Tibial artery (tissue), 4 donors: ENCODE results near the gene ECPAS.

Experiments
- DNase-seq, 2 donors: peaks; one replicate each; pipeline ENCODE4 v3.0.0-alpha.2; 2019
- H3K27ac ChIP-seq, 2 donors: fragments of 200-600 bp; sonication (generic) in 1 of 2; 1 replicate in 1 of 2; 2 replicates in 1 of 2; pipeline ENCODE4 v1.5.1; 2018 to 2019; ENCODE audit warnings: mild to moderate bottlenecking in 1 of 2
- H3K27me3 ChIP-seq, 2 donors: fragments of 200-600 bp; sonication (generic) in 1 of 2; one replicate each; pipeline versions ENCODE4 v1.5.1 to v1.6.0; 2016 to 2019
- H3K36me3 ChIP-seq, 3 donors: fragments of 200-600 bp; sonication (generic) in 2 of 3; one replicate each; pipeline ENCODE4 v1.5.1; 2016 to 2019; ENCODE audit warnings: mild to moderate bottlenecking in 2 of 3
- H3K4me1 ChIP-seq, 4 donors: fragments of 200-600 bp; sonication (generic) in 2 of 4; 1 replicate in 3 of 4; 2 replicates in 1 of 4; pipeline ENCODE4 v1.5.1; 2016 to 2019
- H3K4me3 ChIP-seq, 2 donors: fragments of 200-600 bp; sonication (generic) in 1 of 2; 1 replicate in 1 of 2; 2 replicates in 1 of 2; pipeline ENCODE4 v1.5.1; 2018 to 2019; ENCODE audit warnings: mild to moderate bottlenecking in 2 of 2
- H3K9me3 ChIP-seq, 3 donors: fragments of 200-600 bp; sonication (generic) in 1 of 3; one replicate each; pipeline ENCODE4 v1.5.1; 2016 to 2019
- intact Hi-C: fragments of 100-400 bp; cut with DNase I; formaldehyde crosslinking; loops from one replicate; pipeline ENCODE4 v1.15.0; 2023; ENCODE audit warnings: low total_unique reads
- TF ChIP-seq, protein P1 (sequence below), 2 experiments: fragments of 200-600 bp in 1 of 2; fragments of 450-650 bp in 1 of 2; IDR thresholded peaks; one replicate each; pipeline ENCODE4 v1.5.1; 2017 to 2019; ENCODE audit warnings: antibody characterized with exemption in 2 of 2, mild to moderate bottlenecking in 1 of 2, moderate library complexity in 1 of 2

Gene ECPAS

DNA sequence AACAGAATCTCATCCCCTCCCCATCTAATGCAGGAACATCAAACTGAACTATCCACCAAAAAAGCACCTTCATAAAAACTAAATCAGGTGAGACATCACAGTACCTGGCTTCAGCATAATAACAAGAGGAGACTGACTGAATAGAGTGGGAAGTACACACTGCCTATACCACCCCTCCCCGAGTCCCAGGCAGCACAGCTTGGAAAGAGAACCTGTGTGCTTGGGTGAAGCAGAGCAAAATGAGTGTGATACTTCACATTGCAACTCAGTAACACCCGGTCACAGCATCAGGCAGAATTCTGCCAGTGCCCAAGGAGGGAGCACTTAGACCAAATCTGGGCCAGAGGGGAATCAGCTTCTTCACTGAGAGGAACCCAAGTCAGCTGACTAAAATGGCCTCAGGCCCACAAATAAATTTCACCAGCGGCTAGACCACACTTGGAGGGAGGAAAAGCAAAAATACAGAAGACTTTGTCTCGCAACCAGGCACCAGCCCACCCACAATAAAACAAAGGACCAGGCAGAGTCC lies 84.9 kb downstream of the ECPAS start:
- TF ChIP-seq, protein P1, sequence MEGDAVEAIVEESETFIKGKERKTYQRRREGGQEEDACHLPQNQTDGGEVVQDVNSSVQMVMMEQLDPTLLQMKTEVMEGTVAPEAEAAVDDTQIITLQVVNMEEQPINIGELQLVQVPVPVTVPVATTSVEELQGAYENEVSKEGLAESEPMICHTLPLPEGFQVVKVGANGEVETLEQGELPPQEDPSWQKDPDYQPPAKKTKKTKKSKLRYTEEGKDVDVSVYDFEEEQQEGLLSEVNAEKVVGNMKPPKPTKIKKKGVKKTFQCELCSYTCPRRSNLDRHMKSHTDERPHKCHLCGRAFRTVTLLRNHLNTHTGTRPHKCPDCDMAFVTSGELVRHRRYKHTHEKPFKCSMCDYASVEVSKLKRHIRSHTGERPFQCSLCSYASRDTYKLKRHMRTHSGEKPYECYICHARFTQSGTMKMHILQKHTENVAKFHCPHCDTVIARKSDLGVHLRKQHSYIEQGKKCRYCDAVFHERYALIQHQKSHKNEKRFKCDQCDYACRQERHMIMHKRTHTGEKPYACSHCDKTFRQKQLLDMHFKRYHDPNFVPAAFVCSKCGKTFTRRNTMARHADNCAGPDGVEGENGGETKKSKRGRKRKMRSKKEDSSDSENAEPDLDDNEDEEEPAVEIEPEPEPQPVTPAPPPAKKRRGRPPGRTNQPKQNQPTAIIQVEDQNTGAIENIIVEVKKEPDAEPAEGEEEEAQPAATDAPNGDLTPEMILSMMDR (IDR thresholded peaks at IDR 0.05), result no peak
- H3K9me3 ChIP-seq, result peaks cover 0 to 17% (median 0%) of the 10 kb centered on the region in 3 donors
- H3K27me3 ChIP-seq, result no peaks in the 10 kb centered on the region
- no peak for DNase-seq
- intact Hi-C loops, result no loop called here
- H3K4me1 ChIP-seq, result no peaks in the 10 kb centered on the region
- no peak overlapping the region for H3K4me3 ChIP-seq
- H3K27ac ChIP-seq, result no peak overlapping the region
- peaks cover 66 to 95% (median 85%) of the 10 kb centered on the region in 3 donors for H3K36me3 ChIP-seq

DNA sequence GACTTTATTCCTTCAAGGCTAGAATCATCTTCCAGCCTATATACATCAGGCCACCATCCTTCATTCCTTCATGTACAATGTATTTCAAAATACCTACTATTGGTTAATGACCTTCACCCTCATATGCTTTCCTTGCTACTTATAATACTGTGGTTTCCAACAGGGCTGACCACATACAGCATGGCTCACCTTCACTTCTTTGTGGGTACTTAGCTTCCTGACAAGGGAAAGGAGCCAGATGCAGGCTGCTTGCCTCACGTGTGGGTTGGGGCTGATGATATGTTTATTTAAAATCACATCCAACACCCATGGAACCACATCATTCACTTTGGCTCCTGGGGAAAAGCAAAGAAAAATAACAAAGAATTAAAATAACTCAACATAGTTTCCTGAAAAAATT lies 90.2 kb downstream of the ECPAS start:
- no peak for DNase-seq
- H3K27ac ChIP-seq, result no peak overlapping the region
- intact Hi-C loops, result no loop called here
- H3K4me1 ChIP-seq, result no peaks in the 10 kb centered on the region
- peaks cover 85 to 100% (median 95%) of the 10 kb centered on the region in 3 donors for H3K36me3 ChIP-seq
- H3K9me3 ChIP-seq, result no peaks in the 10 kb centered on the region
- H3K27me3 ChIP-seq, result no peaks in the 10 kb centered on the region
- no peak overlapping the region for H3K4me3 ChIP-seq
- TF ChIP-seq, protein P1 (IDR thresholded peaks at IDR 0.05), result no peak

DNA sequence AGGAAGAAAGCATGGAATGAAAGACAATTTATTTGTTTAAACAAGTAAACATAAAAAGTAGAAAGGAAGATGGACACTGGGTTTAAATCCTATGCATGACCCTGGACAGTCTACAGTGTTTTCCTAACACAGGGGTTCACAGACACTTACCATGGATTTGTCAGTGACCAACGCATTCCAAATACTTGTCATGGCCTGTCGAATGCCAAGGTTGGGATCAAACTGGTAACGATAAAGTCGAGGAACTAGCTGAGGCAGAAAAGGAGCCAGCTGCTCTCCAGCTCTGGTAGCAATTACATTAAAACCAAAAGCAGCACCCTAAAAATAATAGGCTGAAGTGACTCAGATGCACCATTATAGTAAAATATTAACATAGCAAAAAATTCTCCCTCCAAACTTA lies 94.8 kb downstream of the ECPAS start:
- TF ChIP-seq, protein P1 (IDR thresholded peaks at IDR 0.05), result no peak
- Histone ChIP-seq H3K27me3 (no peaks in the 10 kb centered on the region), H3K4me3 (no peak overlapping the region), H3K4me1 (no peaks in the 10 kb centered on the region), H3K36me3 (peaks cover 94 to 97% (median 96%) of the 10 kb centered on the region in 3 donors), H3K27ac (no peak overlapping the region), H3K9me3 (no peaks in the 10 kb centered on the region)
- DNase-seq, result no peak
- intact Hi-C loops, result loop anchor here (10.0 kb wide), 1 partner anchor 45 kb away; no protein-coding TSS in a partner anchor

DNA sequence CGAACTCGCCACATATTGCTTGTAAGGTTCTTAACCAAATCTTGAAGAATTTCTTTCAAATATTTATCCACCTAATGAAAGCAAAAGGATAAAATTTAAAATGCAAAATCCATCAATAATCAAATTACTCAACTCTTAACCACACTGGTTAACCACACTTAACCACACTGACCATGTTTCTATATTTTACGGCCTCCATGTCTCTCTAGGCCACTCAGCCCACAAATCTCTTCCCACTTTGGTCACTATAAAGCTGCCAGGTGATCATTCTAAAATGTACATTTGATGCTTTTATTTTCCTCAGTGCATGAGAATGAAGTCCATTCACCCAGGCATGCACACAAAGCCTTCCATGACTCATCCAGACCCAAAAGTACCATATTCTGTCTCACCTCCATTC lies 97.8 kb downstream of the ECPAS start:
- no peaks in the 10 kb centered on the region for H3K27me3 ChIP-seq
- H3K36me3 ChIP-seq, result peaks cover 91 to 97% (median 96%) of the 10 kb centered on the region in 3 donors
- DNase-seq, result no peak
- no peak overlapping the region for H3K27ac ChIP-seq
- H3K9me3 ChIP-seq, result no peaks in the 10 kb centered on the region
- intact Hi-C loops, result loop anchor here (10.0 kb wide), 1 partner anchor 48 kb away; no protein-coding TSS in a partner anchor
- no peak overlapping the region for H3K4me3 ChIP-seq
- TF ChIP-seq, protein P1 (IDR thresholded peaks at IDR 0.05), result no peak
- no peaks in the 10 kb centered on the region for H3K4me1 ChIP-seq

DNA sequence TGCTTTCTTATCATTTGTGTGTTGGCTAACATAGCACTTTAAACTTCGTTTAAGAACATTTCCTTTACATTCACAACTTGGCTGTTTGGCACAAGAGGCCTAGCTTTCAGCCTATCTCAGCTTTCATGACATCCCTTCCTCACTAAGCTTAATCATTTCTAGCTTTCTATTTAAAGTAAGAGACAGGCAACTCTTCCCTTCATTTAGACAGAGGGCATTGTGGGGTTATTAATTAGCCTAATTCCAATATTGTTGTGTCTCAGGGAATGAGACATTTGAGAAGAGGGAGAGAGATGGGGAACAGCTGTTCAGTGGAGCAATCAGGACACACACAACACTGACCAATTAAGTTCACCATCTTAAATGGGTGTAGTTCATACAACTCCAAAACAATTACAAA lies 103.2 kb downstream of the ECPAS start:
- no peak overlapping the region for H3K27ac ChIP-seq
- H3K27me3 ChIP-seq, result no peaks in the 10 kb centered on the region
- H3K4me3 ChIP-seq, result no peak overlapping the region
- no peak for DNase-seq
- TF ChIP-seq, protein P1 (IDR thresholded peaks at IDR 0.05), result no peak
- peaks cover 67 to 93% (median 68%) of the 10 kb centered on the region in 3 donors for H3K36me3 ChIP-seq
- intact Hi-C loops, result loop anchor here (10.0 kb wide), 1 partner anchor 54 kb away; no protein-coding TSS in a partner anchor
- H3K9me3 ChIP-seq, result no peaks in the 10 kb centered on the region
- no peaks in the 10 kb centered on the region for H3K4me1 ChIP-seq
